IPS-18c (cell line): Measurements from ENCODE around the gene RHBDD1.
A peak's percentile ranks its signal among the peaks of the same experiment; 100 is the strongest.
"Not testable (repeated sequence)": the region's sequence is repeated elsewhere in the genome, so short reads cannot be mapped to it uniquely, and the experiment has no call there.

Source experiments
- H3K4me3 ChIP-seq: 2 replicates; pipeline ENCODE4 v1.7.0; 2013; ENCODE audit warnings: low read depth, mild to moderate bottlenecking, low read length, moderate library complexity; ENCODE audit not compliant: insufficient read depth
- H3K9me3 ChIP-seq: one replicate; pipeline ENCODE4 v1.6.1; 2013; ENCODE audit warnings: mild to moderate bottlenecking, low read length, moderate library complexity; ENCODE audit not compliant: control insufficient read depth, insufficient read depth

The RHBDD1 gene

GRCh38 chr2:226835420-226835795, 446 bp upstream of the RHBDD1 start:
- peak overlapping the region; percentile 50 for H3K4me3 ChIP-seq
- no peaks in the 10 kb centered on the region for H3K9me3 ChIP-seq

GRCh38 chr2:226836548-226836885, 663 bp downstream of the RHBDD1 start:
- Histone ChIP-seq H3K9me3 (no peaks in the 10 kb centered on the region), H3K4me3 (peak overlapping the region; percentile 75)

- no peak overlapping the region for H3K4me3 ChIP-seq
- H3K9me3 ChIP-seq: peaks cover 2% of the 10 kb centered on the region
Observed at GRCh38 chr2:226837334-226837733, 1.5 kb downstream of the RHBDD1 start.

- H3K4me3 ChIP-seq: no peak overlapping the region
Observed at GRCh38 chr2:226837787-226838603, 2.1 kb downstream of the RHBDD1 start.

GRCh38 chr2:226838722-226839121, 2.9 kb downstream of the RHBDD1 start:
- Histone ChIP-seq H3K4me3 (no peak overlapping the region), H3K9me3 (peaks cover 2% of the 10 kb centered on the region)

More at GRCh38 chr2:226837787-226838603, 2.1 kb downstream of the RHBDD1 start:
- peaks cover 2% of the 10 kb centered on the region for H3K9me3 ChIP-seq

- H3K4me3 ChIP-seq: no peak overlapping the region
- H3K9me3 ChIP-seq: peaks cover 2% of the 10 kb centered on the region
Observed at GRCh38 chr2:226839161-226839560, 3.3 kb downstream of the RHBDD1 start.

GRCh38 chr2:226839951-226840350, 4.1 kb downstream of the RHBDD1 start:
- H3K4me3 ChIP-seq: no peak overlapping the region
- H3K9me3 ChIP-seq: peaks cover 2% of the 10 kb centered on the region

GRCh38 chr2:226843001-226843400, 7.1 kb downstream of the RHBDD1 start:
- H3K4me3 ChIP-seq, H3K9me3 ChIP-seq: not testable (repeated sequence)

- peaks cover 2% of the 10 kb centered on the region for H3K9me3 ChIP-seq
- no peak overlapping the region for H3K4me3 ChIP-seq
Observed at GRCh38 chr2:226845386-226846116, 9.7 kb downstream of the RHBDD1 start.

- Histone ChIP-seq H3K9me3 (no peaks in the 10 kb centered on the region), H3K4me3 (no peak overlapping the region)
Observed at GRCh38 chr2:226847090-226847489, 11.2 kb downstream of the RHBDD1 start.

GRCh38 chr2:226847511-226847910, 11.7 kb downstream of the RHBDD1 start:
- Histone ChIP-seq H3K9me3 (no peaks in the 10 kb centered on the region), H3K4me3 (no peak overlapping the region)

GRCh38 chr2:226849349-226849748, 13.5 kb downstream of the RHBDD1 start:
- Histone ChIP-seq H3K9me3 (no peaks in the 10 kb centered on the region), H3K4me3 (no peak overlapping the region)

- Histone ChIP-seq H3K4me3 (no peak overlapping the region), H3K9me3 (no peaks in the 10 kb centered on the region)
Observed at GRCh38 chr2:226850024-226850423, 14.2 kb downstream of the RHBDD1 start.

- Histone ChIP-seq H3K4me3 (no peak overlapping the region), H3K9me3 (no peaks in the 10 kb centered on the region)
Observed at GRCh38 chr2:226855787-226856186, 19.9 kb downstream of the RHBDD1 start.

- Histone ChIP-seq H3K4me3 (no peak overlapping the region), H3K9me3 (no peaks in the 10 kb centered on the region)
Observed at GRCh38 chr2:226860087-226860486, 24.2 kb downstream of the RHBDD1 start.

GRCh38 chr2:226862623-226863022, 26.8 kb downstream of the RHBDD1 start:
- H3K9me3 ChIP-seq: no peaks in the 10 kb centered on the region
- H3K4me3 ChIP-seq: no peak overlapping the region

GRCh38 chr2:226865273-226865672, 29.4 kb downstream of the RHBDD1 start:
- no peaks in the 10 kb centered on the region for H3K9me3 ChIP-seq
- H3K4me3 ChIP-seq: no peak overlapping the region

GRCh38 chr2:226865710-226866109, 29.9 kb downstream of the RHBDD1 start:
- Histone ChIP-seq H3K9me3 (no peaks in the 10 kb centered on the region), H3K4me3 (no peak overlapping the region)
